Activated CD8-positive, alpha-beta memory T cell treated with anti-CD3 and anti-CD28 coated beads for 24 hours (primary cell): Measurements from ENCODE around the gene LRRC14B.
A peak's percentile ranks its signal among the peaks of the same experiment; 100 is the strongest.
"Not testable (repeated sequence)": the region's sequence is repeated elsewhere in the genome, so short reads cannot be mapped to it uniquely, and the experiment has no call there.

Source experiments
- DNase-seq: peaks from one replicate; pipeline ENCODE4 v3.0.0-alpha.2; 2020

LRRC14B gene

DNA sequence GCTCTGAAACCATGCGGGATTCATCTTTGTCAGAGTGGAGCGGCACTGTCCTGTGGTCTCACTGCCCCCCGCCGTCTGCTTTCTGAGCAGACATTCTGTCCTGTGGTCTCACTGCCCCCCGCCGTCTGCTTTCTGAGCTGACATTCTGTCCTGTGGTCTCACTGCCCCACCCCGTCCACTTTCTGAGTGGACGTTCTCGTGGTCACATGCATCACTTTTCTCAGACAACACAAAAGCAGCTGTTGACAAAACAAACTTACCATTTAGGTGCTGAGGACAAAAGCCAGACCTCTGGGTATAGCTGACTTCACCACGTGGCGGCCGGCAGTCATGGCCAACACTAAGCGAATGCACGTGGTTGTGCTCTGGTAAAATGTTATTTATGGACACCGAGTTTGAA lies 2.8 kb downstream of the LRRC14B start:
- no peak for DNase-seq

DNA sequence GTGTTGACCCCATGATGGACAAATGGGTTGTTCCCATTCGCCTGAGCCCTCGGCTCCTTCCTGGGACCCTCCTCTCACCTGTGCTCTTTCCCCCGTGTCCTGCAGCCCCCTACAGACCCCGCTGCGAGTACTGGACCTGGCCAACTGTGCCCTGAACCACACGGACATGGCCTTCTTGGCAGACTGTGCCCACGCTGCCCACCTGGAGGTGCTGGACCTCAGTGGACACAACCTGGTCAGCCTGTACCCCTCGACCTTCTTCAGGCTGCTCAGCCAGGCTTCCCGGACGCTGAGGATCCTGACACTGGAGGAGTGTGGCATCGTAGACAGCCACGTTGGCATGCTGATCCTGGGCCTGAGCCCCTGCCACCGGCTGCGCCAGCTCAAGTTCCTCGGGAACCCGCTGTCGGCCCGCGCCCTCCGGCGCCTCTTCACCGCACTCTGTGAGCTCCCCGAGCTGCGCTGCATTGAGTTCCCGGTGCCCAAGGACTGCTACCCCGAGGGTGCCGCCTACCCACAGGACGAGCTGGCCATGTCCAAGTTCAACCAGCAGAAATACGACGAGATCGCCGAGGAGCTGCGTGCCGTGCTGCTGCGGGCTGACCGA lies 3.4 kb downstream of the LRRC14B start:
- DNase-seq = no peak

DNA sequence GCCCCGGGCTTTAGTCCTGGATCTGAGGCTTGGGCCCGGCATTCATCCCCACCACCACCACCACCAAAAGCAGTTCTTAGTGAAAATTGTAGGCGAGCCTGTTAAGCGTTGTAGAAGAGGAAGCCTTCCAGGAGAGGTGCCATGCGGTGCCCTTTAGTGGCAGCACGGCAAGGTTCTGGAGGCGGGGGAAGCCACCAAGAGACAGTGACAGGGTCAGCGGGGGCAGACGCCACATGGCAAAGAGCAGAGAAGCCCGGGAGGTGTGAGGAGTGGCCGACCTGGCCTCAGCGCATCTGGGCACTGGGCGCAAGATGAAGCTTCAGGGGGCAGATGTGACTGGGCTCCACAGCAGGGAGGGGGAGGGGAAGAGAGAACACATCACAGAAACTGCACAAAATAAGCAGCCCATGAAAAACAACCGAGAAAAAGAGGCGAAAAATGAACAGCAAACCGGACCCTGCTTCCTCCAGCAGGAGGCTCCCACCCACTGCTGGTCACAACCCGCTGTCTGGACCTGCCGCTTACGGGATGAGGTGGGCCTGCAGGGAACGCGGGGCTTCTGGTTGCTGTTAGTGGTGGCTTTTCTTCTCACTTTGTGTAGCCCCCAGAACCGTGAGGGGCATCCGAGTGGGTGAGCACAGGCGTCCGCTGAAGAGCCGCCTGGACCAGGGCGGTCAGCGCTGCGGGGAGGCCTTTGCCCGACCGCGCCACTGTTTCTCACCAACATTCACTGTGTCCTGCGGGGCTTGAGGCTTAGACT lies 4.3 kb downstream of the LRRC14B start:
- DNase-seq = no peak

DNA sequence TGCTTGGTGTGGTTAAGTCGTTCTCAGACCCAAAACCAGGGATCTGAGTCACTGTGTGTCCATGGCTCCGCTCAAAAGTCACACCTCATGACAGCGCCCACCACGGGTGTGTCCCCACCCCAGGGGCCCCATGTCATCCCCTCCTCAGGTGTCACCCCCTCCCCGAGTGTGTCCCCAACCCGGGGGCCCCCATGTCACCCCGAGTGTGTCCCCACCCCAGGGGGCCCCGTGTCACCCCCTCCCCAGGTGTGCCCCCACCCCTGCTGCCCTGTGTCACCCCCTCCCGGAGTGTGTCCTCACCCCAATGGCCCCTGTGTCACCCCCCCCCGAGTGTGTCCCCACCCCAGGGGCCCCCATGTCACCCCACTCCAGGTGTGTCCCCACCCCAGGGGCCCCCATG lies 5.1 kb downstream of the LRRC14B start:
- no peak for DNase-seq

DNA sequence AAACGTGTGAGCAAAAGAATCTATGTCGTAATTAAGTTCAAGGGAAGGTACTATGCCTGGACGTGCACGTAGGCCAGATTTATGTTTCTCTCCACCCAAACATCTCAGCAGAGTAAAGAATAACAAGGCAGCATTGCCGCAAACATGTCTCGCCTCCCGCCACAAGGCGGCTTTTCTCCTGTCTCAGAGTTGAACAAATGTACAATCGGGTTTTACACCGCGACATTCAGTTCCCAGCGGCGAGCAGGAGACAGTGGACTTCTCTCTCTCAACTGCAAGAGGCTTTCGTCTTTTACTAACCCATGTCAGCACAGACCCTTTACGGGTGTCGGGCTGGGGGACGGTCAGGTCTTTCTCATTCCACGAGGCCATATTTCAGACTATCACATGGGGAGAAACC lies 5.7 kb downstream of the LRRC14B start:
- not testable (repeated sequence) for DNase-seq

DNA sequence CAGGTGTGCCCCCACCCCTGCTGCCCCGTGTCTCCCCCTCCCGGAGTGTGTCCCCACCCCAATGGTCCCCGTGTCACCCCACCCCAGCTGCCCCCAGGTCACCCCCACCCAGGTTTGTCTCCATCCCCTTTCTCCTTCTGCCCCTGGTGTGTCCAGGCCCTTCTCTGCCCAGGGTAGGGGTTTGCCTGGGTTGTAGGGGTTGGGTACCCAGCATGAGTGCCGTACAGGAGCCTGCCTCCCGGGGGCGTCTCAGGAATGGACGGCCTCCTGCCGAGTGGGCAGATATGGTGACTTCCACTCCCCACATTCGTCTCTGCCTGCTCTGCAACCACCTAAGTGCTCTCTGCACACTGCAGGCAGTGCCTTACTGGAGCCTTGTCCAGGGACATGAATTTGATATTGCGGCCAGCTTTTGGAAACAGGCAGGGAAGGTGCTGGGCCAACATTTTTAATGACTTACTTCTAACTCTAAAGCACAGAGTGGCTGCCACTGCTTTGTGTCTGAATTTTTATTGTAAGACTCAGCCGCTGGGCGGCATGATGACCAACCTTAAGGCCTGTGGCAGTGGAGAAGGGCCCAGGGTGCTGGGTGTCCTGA lies 6.7 kb downstream of the LRRC14B start:
- DNase-seq = no peak

DNA sequence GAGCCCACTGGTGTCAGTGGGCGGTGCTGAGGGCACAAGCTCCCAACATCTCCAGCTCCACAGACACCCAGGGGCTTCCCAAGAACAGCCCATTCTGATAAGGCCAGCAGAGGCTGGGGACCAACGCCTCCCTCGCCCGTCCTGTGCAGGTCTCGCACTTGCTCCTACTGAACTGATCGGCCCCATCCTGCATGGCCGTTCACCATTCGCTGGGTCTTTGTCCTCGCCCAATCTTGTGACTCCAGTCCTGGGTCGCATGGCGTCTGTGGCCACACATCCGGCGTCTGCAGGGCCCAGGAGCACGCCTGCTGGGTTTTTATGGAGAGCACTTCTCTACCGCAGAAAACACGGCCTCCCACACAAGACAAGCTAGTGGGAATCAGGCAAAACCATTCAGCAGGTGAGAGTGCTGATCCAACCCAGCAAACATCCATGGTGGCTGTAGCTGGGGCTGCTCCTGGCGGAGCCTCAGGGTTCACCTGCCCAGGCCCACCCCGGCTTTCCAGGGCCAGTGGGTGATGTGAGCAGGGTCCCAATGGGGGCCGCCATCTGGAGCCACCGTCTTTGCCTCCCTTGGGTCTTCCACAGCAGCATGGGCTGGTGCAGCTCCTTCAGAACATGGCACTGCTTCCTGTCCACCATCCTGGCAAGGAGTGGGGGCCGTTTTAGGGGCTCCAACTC lies 7.4 kb downstream of the LRRC14B start:
- no peak for DNase-seq

DNA sequence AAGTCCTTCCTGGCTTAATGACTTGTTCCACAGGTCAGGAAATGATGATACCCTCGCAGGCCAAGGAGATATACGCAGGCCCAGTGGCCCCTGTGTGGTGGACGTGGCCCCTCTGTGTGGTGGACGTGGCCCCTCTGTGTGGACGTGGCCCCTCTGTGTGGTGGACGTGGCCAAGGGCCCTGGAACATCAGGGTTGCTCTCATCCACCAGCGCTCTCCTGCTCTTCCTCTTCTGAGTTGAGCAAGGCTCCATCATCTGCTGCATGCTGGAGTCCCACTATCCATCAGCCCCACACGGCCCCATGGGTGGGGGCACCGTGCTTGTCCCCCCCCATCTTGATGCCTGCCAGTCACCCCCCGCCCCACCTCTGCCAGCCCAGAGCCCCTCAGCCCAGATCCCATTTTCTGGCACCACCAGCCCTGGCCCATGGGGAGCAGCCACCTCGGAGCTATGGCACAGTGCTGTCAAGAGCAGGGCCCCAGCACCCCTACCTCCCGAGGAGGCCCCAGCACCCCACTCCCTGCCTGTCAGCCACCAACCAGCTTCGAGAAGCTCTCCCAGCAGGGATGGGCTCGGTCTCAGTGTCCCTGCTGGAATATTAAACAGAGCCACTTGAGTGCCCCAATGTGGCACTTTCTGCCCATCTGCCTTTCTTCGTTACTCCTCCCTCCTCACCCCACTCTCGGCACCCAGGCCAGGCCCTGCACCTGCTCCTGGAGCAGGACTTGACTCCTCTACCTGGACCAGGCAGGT lies 8.1 kb downstream of the LRRC14B start:
- DNase-seq = no peak

DNA sequence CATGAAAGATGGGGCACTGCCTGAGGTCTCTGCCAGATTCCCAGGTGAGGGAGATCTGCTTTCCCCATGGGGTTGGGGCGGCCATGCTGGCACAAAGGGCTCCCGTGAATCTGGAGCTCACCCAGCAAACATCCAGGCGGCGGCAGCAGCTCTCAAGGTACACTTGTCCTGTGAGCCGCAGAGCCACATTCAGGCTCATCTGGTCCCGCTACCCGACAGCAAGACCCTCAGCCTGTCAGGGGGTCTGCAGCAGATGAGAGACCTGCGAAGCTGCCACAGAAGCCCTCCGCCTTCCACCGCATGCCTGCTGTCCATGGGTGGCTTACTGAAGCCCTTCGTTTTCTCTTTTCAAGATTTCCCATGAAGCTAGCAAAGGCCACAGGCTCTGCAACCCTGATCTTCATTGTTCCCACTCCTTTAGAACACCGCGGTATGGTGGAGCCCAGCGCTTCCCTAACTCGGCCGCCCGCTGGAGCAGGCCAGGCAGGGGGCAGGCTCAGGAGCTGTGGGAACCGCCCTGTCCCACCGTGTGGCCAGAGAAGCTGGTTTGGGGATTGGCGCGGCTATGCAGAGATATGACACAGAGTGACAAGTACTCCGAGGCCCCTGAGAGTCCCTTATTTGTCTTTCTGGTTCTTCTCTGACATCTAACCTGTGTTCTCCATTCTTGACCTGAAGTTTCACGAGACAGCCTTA lies 8.8 kb downstream of the LRRC14B start:
- DNase-seq = no peak

DNA sequence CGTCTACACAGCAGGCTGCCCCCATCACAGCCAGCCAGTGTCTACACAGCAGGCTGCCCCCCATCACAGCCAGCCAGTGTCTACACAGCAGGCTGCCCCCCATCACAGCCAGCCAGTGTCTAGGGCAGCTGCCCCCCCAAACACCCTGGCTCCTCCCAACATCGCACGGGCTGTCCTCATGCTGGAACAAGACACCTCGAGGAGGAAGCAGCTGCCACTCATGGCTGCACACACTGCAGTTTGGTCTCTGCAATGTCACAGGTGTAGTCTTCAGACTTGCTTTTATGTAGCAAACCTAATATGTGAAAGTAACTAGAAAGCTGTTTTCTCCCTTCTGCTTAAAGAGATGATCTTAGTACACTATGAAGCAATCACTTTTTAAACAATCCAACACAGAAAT lies 9.7 kb downstream of the LRRC14B start:
- DNase-seq = no peak

DNA sequence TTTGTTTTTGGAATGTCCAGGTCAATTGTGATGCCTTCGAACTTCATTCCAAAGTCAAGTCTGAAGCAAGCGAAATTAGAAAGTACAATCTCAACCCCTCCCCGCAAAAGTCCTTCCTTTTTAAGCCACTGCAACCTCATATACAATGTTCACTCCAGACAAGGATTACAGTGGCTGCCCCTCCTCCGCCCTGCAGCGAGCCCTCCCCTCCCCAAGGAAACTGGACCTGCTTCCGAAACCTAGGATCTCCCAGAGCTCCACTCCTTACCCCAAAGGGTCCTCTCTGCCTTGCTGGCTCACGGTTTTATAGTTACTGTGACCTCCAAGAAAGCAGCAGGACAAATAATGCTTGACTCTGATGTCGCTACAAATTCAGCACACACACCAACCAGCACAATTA lies 10.4 kb downstream of the LRRC14B start:
- no peak for DNase-seq

DNA sequence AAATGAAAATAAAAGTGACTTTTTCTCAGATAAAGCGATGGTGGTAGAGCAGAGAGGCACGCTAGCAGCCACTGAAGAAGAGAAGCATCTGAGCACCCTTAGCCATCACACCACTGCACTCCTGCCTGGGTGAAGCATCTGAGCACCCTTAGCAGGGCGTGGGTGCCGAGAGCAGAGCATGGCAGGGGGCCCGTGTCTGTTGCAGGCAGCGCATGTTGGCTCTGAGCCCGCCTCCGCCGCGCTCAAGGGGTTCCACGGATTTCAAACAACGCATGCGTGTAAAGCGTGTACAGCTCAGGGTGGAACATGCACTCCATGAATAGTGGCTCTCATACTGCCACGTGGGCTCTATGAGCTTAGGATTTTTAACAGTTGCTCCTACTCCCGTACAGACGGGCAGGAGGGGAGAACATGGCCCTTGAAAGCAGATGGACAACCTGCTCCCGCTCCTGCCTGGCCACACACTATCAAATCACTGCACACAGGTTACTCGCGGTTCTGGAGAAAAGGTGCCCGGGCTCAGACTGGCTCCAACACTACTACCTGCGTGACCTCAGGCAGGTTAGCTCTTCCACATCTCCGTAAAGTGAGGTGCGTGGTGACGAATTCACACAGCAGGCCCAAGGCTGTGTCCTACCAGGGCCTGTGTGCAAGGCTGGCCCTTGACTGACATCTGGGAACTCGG lies 12.1 kb downstream of the LRRC14B start:
- no peak for DNase-seq

DNA sequence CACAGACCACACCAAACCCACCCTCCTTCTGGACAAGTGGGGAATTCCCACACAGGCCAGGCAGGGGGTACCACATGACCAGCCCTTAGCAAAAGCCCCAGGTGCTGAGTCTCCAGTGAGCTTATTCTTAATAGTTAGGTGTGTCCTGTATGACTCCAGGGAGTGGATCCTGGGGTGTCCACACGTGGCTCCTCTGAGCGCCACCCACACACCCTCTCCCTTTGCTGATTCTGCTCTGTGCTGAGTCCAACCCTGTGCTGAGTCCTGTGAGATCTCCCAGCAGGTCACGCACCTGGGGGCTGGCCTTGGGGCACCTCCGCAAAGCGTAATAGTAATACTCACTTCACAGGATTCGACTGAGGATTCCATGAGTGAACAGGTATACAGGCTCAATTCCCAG lies 12.7 kb downstream of the LRRC14B start:
- DNase-seq = no peak

DNA sequence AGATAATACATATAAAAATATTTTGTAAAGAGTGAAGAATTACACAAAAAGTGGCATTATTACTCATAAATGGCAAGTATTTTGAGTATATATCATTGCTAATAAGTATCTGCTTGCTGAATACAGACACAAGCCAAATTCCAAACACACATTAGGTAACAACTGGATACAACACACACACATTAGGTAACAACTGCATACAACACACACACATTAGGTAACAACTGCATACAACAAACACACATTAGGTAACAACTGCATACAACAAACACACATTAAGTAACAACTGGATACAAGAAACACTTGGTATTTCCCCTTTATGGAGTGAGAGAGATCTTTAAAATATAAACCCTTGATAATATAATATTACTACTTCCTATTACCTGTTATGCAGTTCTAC lies 13.2 kb downstream of the LRRC14B start:
- DNase-seq = no peak

DNA sequence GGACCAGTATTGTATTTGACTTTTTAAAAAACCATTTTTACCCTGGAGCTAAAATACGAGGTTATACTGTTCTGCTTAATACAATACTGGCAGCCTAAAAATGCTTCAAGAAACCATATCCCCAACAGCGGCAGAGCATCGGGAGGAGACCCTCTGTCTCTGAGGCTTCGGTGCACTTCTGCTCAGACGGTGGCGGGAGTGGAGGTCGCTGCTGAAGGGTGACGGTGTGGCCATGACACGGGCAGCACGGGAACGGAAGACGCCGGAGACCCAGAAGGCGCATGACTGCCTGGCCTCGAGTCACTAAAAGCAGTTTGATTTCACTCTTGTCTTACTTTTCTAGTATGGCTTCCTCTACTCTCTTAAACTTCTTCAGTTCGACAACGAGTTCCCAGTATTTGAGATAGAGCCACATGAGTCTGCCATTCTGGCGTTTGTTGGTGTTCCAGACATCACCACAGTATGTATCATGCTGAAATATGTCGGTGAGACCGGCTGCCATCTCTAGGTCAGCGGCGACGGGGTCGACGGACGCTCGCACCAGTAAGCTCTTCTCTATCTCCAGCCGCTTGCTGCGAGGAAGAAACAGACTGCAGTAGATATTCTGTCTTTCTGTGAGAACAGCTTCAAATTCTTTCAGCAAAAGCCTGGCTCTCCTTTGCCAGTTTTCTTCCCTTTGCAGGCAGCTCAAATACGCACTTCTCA lies 13.8 kb downstream of the LRRC14B start:
- no peak for DNase-seq

DNA sequence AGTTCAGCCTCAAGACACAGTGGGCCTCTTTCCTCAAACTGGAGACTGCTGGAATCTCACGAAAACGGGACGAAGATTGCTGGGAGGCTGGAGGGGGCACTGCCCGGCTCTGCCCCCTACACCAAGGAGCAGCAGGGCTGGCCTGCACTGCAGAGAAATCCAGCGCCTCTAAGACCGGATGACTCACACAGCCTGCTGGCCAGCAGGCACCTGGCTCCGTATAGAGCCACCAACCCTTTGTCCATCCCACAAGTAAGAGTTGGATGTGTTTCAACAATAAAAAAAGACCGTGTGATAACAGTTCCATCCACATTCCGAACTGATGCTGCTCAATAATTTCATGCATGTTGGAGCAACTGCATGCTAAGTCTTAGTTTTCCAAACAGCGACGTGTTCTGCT lies 15.1 kb downstream of the LRRC14B start:
- DNase-seq = no peak

DNA sequence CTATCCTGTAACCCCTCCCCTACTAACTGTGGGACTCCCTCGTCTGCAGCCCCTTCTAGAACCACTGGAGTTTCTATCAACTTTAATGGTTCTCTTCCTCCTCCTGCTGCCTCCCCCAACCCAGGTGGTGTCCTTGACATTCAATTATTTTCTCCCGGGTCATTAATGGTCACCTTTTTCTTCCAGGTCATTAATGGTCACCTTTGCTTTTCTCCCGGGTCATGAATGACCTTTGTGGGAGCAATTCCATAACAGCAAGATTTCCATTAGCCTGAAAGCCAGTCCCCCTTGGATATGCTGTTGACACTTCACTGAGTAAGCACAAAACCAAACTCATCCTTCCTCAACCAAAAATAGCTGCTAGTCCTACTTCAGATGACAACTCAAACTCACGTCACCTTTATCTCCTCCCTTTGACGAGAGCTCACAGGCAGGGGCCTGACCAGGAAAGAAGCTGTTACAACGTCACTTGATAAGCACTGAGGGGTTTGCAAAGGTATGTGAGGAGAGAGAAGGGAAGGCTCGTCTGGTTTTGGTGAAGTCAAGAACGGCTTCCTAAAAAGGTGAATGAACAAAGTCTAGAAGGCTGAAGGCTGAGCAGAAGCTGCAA lies 15.7 kb downstream of the LRRC14B start:
- DNase-seq = no peak

DNA sequence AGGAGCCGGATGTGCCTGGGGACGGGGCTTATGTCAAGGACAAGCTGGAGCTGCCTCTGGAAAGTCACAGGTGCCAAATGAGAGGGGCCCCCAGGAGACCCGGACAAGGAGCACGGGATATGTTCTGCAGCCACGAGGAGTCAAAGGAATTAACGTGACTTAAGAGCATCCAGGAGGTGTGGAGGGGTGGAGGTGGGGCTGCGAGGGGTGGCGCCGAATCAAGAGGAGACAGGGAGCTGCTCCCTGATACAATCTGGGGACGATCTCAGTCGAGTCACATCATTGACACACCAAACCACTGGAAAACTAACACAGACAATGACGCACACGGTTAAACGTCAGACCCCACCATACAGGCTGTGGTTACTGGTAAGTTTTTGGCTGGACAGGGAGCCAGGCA lies 16.3 kb downstream of the LRRC14B start:
- no peak for DNase-seq

DNA sequence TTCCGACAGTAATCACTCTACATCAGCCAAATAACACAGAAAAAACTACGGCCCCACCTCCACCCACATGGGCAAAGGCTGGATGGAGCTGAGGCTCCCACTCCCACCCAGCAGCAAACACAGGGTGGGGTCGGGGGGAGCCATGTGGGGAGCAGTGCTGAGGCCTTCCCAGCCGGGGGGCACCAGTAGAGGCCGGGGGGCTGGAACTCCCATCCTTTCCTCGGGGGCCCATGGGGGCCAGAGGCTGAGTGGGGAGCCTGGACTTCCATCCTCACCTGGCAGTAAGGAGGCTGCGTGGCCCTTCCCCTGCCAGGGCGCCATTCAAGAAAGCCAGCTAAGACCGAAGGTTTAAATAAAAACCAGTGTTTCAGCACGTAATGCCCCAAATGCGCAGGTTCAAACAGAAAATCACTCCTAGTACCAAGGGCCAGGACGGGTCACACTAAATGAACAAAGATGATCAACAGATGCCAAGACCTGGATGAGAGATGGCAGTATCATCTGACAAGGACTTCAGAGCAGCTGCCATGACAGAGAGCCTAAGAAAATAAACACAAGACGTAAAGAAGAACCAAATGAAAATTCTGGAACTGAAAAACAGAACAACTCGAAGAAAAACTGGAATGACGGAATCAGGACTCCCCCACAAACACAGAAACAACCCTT lies 17.3 kb downstream of the LRRC14B start:
- DNase-seq = no peak

DNA sequence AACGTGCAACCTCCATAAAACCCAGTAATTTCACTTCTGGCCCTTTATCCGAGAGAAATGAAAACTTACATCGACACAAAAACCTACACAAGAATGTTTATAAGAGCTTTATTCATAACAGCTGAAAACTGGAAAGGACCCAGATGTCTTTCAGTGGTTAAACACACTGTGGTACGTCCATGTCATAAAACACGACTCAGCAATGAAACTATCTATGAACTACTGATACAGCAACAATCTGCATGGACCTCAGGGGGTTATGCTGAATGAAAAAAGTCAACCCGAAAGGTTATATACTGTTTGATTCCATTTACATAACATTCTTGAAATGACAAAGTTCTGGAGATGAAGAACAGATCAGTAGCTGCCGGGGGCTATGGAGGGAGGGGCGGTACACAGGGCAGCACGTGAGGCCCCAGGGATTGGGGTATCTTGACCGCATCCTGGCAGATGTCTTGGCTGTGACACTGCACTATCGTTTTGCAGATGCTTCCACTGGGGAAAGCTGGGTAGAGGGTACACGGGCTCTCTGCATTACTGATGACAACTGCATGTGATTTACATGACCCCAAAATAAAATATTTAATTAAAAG lies 22.6 kb downstream of the LRRC14B start:
- peak; percentile 19 for DNase-seq
